Upper lobe of right lung (tissue), 1 donor: ENCODE measurements around the gene ZNF622. TPM values are rescaled to one million over a fixed set of nuclear protein-coding genes. Genes with fewer than 3 reads are reported as not detected.

Source experiments
- ATAC-seq: fragments of 200-7000 bp; cut with Tn5 transposase; one replicate; pipeline ENCODE4 v1.9.1; 2020; ENCODE audit warnings: mild to moderate bottlenecking, moderate library complexity
- DNase-seq: peaks from one replicate; pipeline ENCODE4 v3.0.0-alpha.2; 2020
- H3K27ac ChIP-seq: fragments of 200-600 bp; one replicate; pipeline ENCODE4 v1.8.0; 2022
- H3K27me3 ChIP-seq: fragments of 200-600 bp; one replicate; pipeline ENCODE4 v1.8.0; 2022; ENCODE audit warnings: mild to moderate bottlenecking
- H3K36me3 ChIP-seq: fragments of 200-600 bp; one replicate; pipeline ENCODE4 v1.8.0; 2022
- H3K4me1 ChIP-seq: fragments of 200-600 bp; one replicate; pipeline ENCODE4 v1.8.0; 2022
- H3K4me3 ChIP-seq: fragments of 200-600 bp; one replicate; pipeline ENCODE4 v1.8.0; 2022; ENCODE audit warnings: mild to moderate bottlenecking
- H3K9me3 ChIP-seq: fragments of 200-600 bp; one replicate; pipeline ENCODE4 v1.8.0; 2022
- intact Hi-C: fragments of 100-400 bp; cut with DNase I; formaldehyde crosslinking; loops from one replicate; pipeline ENCODE4 v1.11.0; 2022
- total RNA-seq: library from RNA; stranded (reverse); fragmentation: NEBNext Ultra II Directional; extraction: Animal tissue kit (Norgen Biotek cat#: 25700); gene quantifications from one replicate; pipeline ENCODE4 v1.2.1, GENCODE V29; 2021
- TF ChIP-seq, protein P1 (sequence below): fragments of 200-600 bp; IDR thresholded peaks from one replicate; pipeline ENCODE4 v1.8.0; 2022; ENCODE audit warnings: antibody characterized with exemption
- donor health status: DM: no; HTN: yes; CAD: no; lungs with severe emphysema.

ZNF622 gene
- total RNA-seq, 1 donor from 2014 or later, result 28.0 TPM

DNA sequence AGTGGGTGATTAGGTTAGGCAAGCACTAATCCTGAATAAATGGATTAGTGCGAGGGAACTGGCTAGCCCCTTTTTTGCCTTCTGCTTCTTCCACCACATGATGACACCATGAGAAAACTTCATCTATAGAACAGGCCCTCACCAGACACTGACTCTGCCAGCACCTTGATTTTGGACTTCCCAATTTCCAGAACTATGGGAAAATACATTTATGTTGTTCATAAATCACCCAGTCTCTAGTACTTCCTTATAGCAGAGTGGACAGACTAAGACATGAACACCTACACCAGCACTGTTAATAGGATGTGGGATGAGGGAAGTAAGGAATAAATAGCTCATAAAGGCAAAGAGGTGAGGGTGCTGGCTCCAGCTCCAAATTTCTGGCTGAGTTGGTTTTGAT is 1.4 kb downstream of the ZNF622 start:
- peaks cover 41% of the 10 kb centered on the region for H3K36me3 ChIP-seq

DNA sequence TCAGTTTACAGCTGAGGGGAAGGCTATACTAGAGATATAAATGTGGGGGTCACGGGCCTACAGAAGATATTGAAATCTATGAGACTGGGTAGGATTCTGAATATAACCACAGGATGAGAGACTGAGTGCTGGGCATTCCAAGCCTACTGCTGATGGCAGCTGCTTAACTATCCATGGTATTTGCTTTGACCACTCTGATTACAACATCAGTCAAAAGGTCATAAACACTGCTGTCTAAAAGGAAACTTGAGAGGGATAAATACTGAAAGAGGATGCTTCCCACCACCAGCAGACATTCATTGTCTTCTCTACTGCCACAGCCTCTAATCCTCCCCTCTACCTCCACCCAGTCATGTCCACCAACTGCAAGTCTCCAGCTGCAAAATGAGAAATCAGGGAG is 3.8 kb downstream of the ZNF622 start:
- Histone ChIP-seq H3K4me1 (peaks cover 56% of the 10 kb centered on the region), H3K9me3 (no peaks in the 10 kb centered on the region), H3K27ac (no peak overlapping the region), H3K4me3 (no peak overlapping the region), H3K27me3 (no peaks in the 10 kb centered on the region), H3K36me3 (peaks cover 66% of the 10 kb centered on the region)
- ATAC-seq, result no peak
- TF ChIP-seq, protein P1, sequence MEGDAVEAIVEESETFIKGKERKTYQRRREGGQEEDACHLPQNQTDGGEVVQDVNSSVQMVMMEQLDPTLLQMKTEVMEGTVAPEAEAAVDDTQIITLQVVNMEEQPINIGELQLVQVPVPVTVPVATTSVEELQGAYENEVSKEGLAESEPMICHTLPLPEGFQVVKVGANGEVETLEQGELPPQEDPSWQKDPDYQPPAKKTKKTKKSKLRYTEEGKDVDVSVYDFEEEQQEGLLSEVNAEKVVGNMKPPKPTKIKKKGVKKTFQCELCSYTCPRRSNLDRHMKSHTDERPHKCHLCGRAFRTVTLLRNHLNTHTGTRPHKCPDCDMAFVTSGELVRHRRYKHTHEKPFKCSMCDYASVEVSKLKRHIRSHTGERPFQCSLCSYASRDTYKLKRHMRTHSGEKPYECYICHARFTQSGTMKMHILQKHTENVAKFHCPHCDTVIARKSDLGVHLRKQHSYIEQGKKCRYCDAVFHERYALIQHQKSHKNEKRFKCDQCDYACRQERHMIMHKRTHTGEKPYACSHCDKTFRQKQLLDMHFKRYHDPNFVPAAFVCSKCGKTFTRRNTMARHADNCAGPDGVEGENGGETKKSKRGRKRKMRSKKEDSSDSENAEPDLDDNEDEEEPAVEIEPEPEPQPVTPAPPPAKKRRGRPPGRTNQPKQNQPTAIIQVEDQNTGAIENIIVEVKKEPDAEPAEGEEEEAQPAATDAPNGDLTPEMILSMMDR, result no peak
- DNase-seq, result no peak
- intact Hi-C loops, result no loop called here

More for the DNA sequence above, 1.4 kb downstream of the ZNF622 start:
- Histone ChIP-seq H3K4me1 (peaks cover 65% of the 10 kb centered on the region), H3K4me3 (peak overlapping the region; percentile 95), H3K27me3 (no peaks in the 10 kb centered on the region), H3K27ac (no peak overlapping the region), H3K9me3 (no peaks in the 10 kb centered on the region)
- ATAC-seq (no peak), DNase-seq (no peak)
- intact Hi-C loops, result no loop called here
- TF ChIP-seq, protein P1, result no peak

- Histone ChIP-seq H3K4me3 (no peak overlapping the region), H3K9me3 (no peaks in the 10 kb centered on the region), H3K4me1 (peaks cover 59% of the 10 kb centered on the region), H3K27ac (no peak overlapping the region), H3K27me3 (no peaks in the 10 kb centered on the region), H3K36me3 (peaks cover 69% of the 10 kb centered on the region)
- no peak for DNase-seq
- intact Hi-C loops, result no loop called here
- ATAC-seq, result no peak
- TF ChIP-seq, protein P1, result no peak
Observed at GRCh38 chr5:16461026-16461425, 4.6 kb downstream of the ZNF622 start.

- H3K9me3 ChIP-seq, result no peaks in the 10 kb centered on the region
- H3K27me3 ChIP-seq, result no peaks in the 10 kb centered on the region
- H3K27ac ChIP-seq, result no peak overlapping the region
- peaks cover 69% of the 10 kb centered on the region for H3K36me3 ChIP-seq
- no peak overlapping the region for H3K4me3 ChIP-seq
- no peak for ATAC-seq
- DNase-seq, result no peak
- TF ChIP-seq, protein P1, result no peak
- intact Hi-C loops, result no loop called here
- peaks cover 68% of the 10 kb centered on the region for H3K4me1 ChIP-seq
Observed at GRCh38 chr5:16459451-16459850, 6.1 kb downstream of the ZNF622 start.

GRCh38 chr5:16457853-16458252 is 7.7 kb downstream of the ZNF622 start:
- peaks cover 52% of the 10 kb centered on the region for H3K4me1 ChIP-seq
- no peak for DNase-seq
- TF ChIP-seq, protein P1, result no peak
- H3K36me3 ChIP-seq, result peaks cover 66% of the 10 kb centered on the region
- H3K4me3 ChIP-seq, result no peak overlapping the region
- intact Hi-C loops, result no loop called here
- no peak overlapping the region for H3K27ac ChIP-seq
- no peaks in the 10 kb centered on the region for H3K9me3 ChIP-seq
- ATAC-seq, result no peak
- no peaks in the 10 kb centered on the region for H3K27me3 ChIP-seq

- peaks cover 66% of the 10 kb centered on the region for H3K36me3 ChIP-seq
Observed at GRCh38 chr5:16457451-16457850, 8.1 kb downstream of the ZNF622 start.

More at GRCh38 chr5:16457451-16457850, 8.1 kb downstream of the ZNF622 start:
- Histone ChIP-seq H3K27ac (no peak overlapping the region), H3K27me3 (no peaks in the 10 kb centered on the region), H3K4me3 (no peak overlapping the region), H3K9me3 (no peaks in the 10 kb centered on the region), H3K4me1 (peaks cover 48% of the 10 kb centered on the region)
- ATAC-seq (no peak), DNase-seq (no peak)
- intact Hi-C loops, result no loop called here
- TF ChIP-seq, protein P1, result no peak
